Coronary artery (tissue), 2 donors: ENCODE results near the gene TMEM147.

Source experiments
- DNase-seq: peaks from one replicate; pipeline ENCODE4 v3.0.0-alpha.2; 2017; ENCODE audit warnings: low spot score
- H3K27ac ChIP-seq, 2 donors: fragments of 200-600 bp; sonication (generic); one replicate each; pipeline ENCODE4 v1.5.1; 2016 to 2019
- H3K4me3 ChIP-seq: fragments of 200-600 bp; sonication (generic); 2 replicates; pipeline ENCODE4 v1.5.1; 2016; ENCODE audit warnings: mild to moderate bottlenecking, moderate library complexity
- TF ChIP-seq, protein P1 (sequence below): fragments of 200-600 bp; sonication (generic); IDR thresholded peaks from one replicate; pipeline ENCODE4 v1.5.1; 2019; ENCODE audit warnings: antibody characterized with exemption

Gene TMEM147

DNA sequence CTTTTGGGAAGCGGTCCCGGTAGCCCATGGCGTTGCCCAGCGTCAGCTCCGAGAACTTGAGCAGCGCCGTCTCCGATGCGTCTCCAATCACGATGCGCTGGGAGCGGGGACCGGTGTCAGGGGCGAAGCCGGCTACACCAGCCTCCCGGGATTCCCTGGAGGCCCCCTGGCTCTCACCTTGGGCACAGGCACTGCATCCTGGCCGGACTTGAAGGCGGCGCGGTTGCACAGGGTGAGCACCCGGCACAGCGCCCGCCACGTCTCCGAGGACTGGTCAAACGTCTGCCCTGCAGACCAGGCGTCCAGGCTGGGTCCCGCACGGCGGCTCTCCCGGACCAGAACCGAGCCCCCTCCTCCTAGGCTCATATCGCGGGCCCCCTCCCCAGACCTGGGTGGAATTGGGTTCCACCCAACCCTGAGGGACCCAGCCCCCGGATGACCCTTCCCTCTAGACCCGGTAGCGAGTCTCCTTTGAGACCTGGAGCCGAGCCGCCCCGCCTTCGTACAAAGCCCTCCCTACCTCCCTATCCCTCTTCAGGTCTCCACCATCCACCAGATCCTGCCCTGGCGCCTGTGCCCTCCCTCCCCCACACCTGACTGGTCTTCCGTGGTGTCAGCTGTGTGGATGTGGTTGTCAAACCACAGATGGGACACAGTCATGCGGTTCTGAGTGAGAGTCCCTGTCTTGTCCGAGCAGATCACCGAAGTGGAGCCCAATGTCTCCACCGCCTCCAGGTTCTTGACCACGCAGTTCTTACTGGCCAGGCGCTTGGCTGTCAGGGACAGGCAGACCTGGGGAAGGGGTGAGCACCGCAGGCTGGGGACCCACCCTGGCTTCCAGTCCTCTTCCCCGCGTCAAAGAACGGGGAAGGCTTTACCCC lies 13.2 kb downstream of the TMEM147 start:
- TF ChIP-seq, protein P1, sequence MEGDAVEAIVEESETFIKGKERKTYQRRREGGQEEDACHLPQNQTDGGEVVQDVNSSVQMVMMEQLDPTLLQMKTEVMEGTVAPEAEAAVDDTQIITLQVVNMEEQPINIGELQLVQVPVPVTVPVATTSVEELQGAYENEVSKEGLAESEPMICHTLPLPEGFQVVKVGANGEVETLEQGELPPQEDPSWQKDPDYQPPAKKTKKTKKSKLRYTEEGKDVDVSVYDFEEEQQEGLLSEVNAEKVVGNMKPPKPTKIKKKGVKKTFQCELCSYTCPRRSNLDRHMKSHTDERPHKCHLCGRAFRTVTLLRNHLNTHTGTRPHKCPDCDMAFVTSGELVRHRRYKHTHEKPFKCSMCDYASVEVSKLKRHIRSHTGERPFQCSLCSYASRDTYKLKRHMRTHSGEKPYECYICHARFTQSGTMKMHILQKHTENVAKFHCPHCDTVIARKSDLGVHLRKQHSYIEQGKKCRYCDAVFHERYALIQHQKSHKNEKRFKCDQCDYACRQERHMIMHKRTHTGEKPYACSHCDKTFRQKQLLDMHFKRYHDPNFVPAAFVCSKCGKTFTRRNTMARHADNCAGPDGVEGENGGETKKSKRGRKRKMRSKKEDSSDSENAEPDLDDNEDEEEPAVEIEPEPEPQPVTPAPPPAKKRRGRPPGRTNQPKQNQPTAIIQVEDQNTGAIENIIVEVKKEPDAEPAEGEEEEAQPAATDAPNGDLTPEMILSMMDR = no peak
- no peak for DNase-seq
- Histone ChIP-seq H3K4me3 (peak overlapping the region; percentile 64), H3K27ac (no peak overlapping the region)

- no peak overlapping the region for H3K27ac ChIP-seq
- no peak for DNase-seq
- TF ChIP-seq, protein P1 = no peak
- no peak overlapping the region for H3K4me3 ChIP-seq
These were observed 13.8 kb downstream of the TMEM147 start for GRCh38 chr19:35559281-35559659.

- no peak for DNase-seq
- H3K4me3 ChIP-seq = no peak overlapping the region
- TF ChIP-seq, protein P1 = no peak
- H3K27ac ChIP-seq = no peak overlapping the region
These were observed 14.4 kb downstream of the TMEM147 start for GRCh38 chr19:35559781-35560180.

DNA sequence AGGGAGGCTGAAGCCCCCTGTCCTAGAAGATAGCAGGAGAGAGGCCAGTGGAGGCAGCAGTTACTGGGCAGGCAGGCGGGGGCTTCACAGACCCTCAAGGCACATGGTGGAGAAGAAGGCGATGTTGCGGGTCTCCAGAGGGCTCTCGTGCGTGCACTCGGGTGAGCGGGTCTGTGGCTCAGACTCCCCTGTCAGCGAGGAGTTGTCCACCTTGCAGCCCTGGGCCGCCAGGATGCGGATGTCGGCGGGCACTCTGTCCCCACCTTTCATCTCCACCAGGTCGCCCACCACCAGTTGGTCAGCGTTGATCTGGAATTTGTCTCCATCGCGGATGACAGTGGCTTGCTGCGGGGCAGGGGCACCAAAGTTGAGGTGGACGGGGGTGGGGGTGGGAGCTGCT lies 14.8 kb downstream of the TMEM147 start:
- Histone ChIP-seq H3K27ac (no peak overlapping the region), H3K4me3 (no peak overlapping the region)
- no peak for DNase-seq
- TF ChIP-seq, protein P1 = no peak

- no peak overlapping the region for H3K27ac ChIP-seq
- TF ChIP-seq, protein P1 = no peak
- H3K4me3 ChIP-seq = no peak overlapping the region
- no peak for DNase-seq
These were observed 15.3 kb downstream of the TMEM147 start for GRCh38 chr19:35560677-35561076.

GRCh38 chr19:35561436-35561835 lies 16.0 kb downstream of the TMEM147 start:
- TF ChIP-seq, protein P1 = no peak

GRCh38 chr19:35562336-35562735 lies 16.9 kb downstream of the TMEM147 start:
- H3K4me3 ChIP-seq = no peak overlapping the region
- TF ChIP-seq, protein P1 = no peak
- DNase-seq = no peak
- H3K27ac ChIP-seq = no peak overlapping the region

More at GRCh38 chr19:35561436-35561835, 16.0 kb downstream of the TMEM147 start:
- H3K27ac ChIP-seq = no peak overlapping the region
- H3K4me3 ChIP-seq = no peak overlapping the region
- no peak for DNase-seq
